HepG2 (cell line): Measurements from ENCODE around the gene CAND1. TPM values are rescaled to one million over a fixed set of nuclear protein-coding genes. Genes with fewer than 3 reads are reported as not detected.

Experiments used
- ATAC-seq: fragments of 200-7000 bp; cut with Tn5 transposase; 3 replicates; pipeline ENCODE4 v1.9.1; 2020; ENCODE audit warnings: mild to moderate bottlenecking, moderate library complexity
- BruUV-seq: library from RNA; stranded (reverse); fragments of 400-500 nt; replicated peaks from 2 replicates; lab custom pipeline; 2021; lab: Mats Ljungman, UMichigan
- CTCF ChIA-PET: fragments of 300-600 bp; formaldehyde crosslinking; extraction: SDS; loops from one replicate; lab custom pipeline; 2021; ENCODE audit warnings: low total read pairs, inconsistent platforms, low intra/inter-chr PET ratio; lab: Yijun Ruan, JAX
- POLR2A ChIA-PET: fragments of 350-600 bp; sonication (Branson Sonifier 250); formaldehyde crosslinking; loops from one replicate; lab custom pipeline; 2020; ENCODE audit warnings: antibody characterized with exemption, inconsistent platforms; lab: Yijun Ruan, JAX
- DNase-seq: peaks from one replicate; pipeline ENCODE4 v3.0.0-alpha.2; 2015; ENCODE audit warnings: low spot score
- FAIRE-seq: peaks from 3 replicates; lab custom pipeline; 2011; peaks lifted over from hg19 to GRCh38; lab: Jason Lieb, UNC
- H2AFZ ChIP-seq: one replicate; pipeline ENCODE4 v1.6.1; 2011; ENCODE audit warnings: low read length, inconsistent platforms
- H3K27ac ChIP-seq: fragments of 300-600 bp; 3 replicates; pipeline ENCODE4 v1.8.0; 2011; ENCODE audit warnings: mixed run types, mild to moderate bottlenecking, mixed read lengths, low read length, inconsistent platforms; ENCODE audit not compliant: insufficient read depth; ENCODE audit errors: extremely low read length
- H3K27me3 ChIP-seq, 2 experiments: fragments of 200-600 bp in 1 of 2; 2 replicates in 1 of 2; 3 replicates in 1 of 2; pipeline versions ENCODE4 v1.6.0 to v1.8.0; 2011; ENCODE audit warnings: low read length in 2 of 2, mild to moderate bottlenecking in 2 of 2, moderate library complexity in 2 of 2, inconsistent platforms in 1 of 2; ENCODE audit not compliant: insufficient read depth in 2 of 2, control insufficient read depth in 1 of 2
- H3K36me3 ChIP-seq, 2 experiments: fragments of 200-600 bp in 1 of 2; replicated peaks in 1 of 2; 2 replicates in 1 of 2; 3 replicates in 1 of 2; pipeline versions ENCODE4 v1.5.1 to v1.8.0; 2011; ENCODE audit warnings: low read length in 2 of 2, inconsistent platforms in 1 of 2; ENCODE audit not compliant: insufficient read depth in 2 of 2, control insufficient read depth in 1 of 2
- H3K4me1 ChIP-seq: 2 replicates; pipeline ENCODE4 v1.5.1; 2012; ENCODE audit warnings: low read length, inconsistent platforms; ENCODE audit not compliant: insufficient read depth
- H3K4me2 ChIP-seq: 2 replicates; pipeline ENCODE4 v1.6.0; 2011; ENCODE audit warnings: low read depth, low read length, inconsistent platforms
- H3K4me3 ChIP-seq, 3 experiments: fragments of 200-600 bp in 1 of 3; sonication (generic), shearing (Covaris generic) in 1 of 3; replicated peaks in 1 of 3; 2 replicates each; pipeline ENCODE4 v1.5.1; 2011 to 2016; ENCODE audit warnings: low read length in 3 of 3, inconsistent platforms in 2 of 3, low read depth in 2 of 3, mild to moderate bottlenecking in 2 of 3, control low read depth in 1 of 3, mixed read lengths in 1 of 3; ENCODE audit not compliant: insufficient read depth in 1 of 3
- H3K79me2 ChIP-seq: one replicate; pipeline ENCODE4 v1.6.1; 2011; ENCODE audit warnings: low read length, inconsistent platforms; ENCODE audit not compliant: insufficient read depth
- H3K9ac ChIP-seq: 2 replicates; pipeline ENCODE4 v1.6.0; 2011; ENCODE audit warnings: mild to moderate bottlenecking, low read depth, low read length, inconsistent platforms; ENCODE audit not compliant: insufficient read depth
- H3K9me3 ChIP-seq: 2 replicates; pipeline ENCODE4 v1.5.1; 2012; ENCODE audit warnings: mild to moderate bottlenecking, low read length
- H4K20me1 ChIP-seq: 2 replicates; pipeline ENCODE4 v1.6.0; 2011; ENCODE audit warnings: inconsistent platforms, mild to moderate bottlenecking, low read length, moderate library complexity; ENCODE audit not compliant: insufficient read depth
- AKAP8 ChIP-seq: sonication (generic); formaldehyde crosslinking; IDR thresholded peaks from 2 replicates; pipeline ENCODE4 v1.5.1; 2020; ENCODE audit warnings: mild to moderate bottlenecking, missing genetic modification reagents
- CREM ChIP-seq, 2 experiments: sonication (generic) in 1 of 2; formaldehyde crosslinking in 1 of 2; IDR thresholded peaks; 2 replicates each; pipeline versions ENCODE4 v1.4.0 to v1.6.1; 2016 to 2020; ENCODE audit warnings: antibody characterized with exemption in 1 of 2, mild to moderate bottlenecking in 1 of 2, missing genetic modification reagents in 1 of 2
- EEA1 ChIP-seq: sonication (generic); formaldehyde crosslinking; IDR thresholded peaks from 2 replicates; pipeline ENCODE4 v1.5.1; 2020; ENCODE audit warnings: mild to moderate bottlenecking, missing genetic modification reagents, borderline replicate concordance
- HNRNPUL1 ChIP-seq: fragments of 200-400 bp; formaldehyde crosslinking; IDR thresholded peaks from 2 replicates; pipeline ENCODE4 v1.6.1; 2017; ENCODE audit warnings: low read depth, mild to moderate bottlenecking, low read length, moderate library complexity
- MBNL3 ChIP-seq: fragments of 250-450 bp; sonication (Bioruptor Pico); conservative IDR thresholded peaks from 2 replicates; pipeline ENCODE4 v1.8.0; 2022; ENCODE audit warnings: mild to moderate bottlenecking, inconsistent platforms
- MTA3 ChIP-seq: sonication (generic); formaldehyde crosslinking; IDR thresholded peaks from 2 replicates; pipeline ENCODE4 v1.4.0; 2020; ENCODE audit warnings: missing genetic modification reagents
- ZKSCAN8 ChIP-seq: IDR thresholded peaks from 2 replicates; pipeline ENCODE4 v1.6.1; 2016; ENCODE audit warnings: borderline replicate concordance, missing genetic modification reagents, missing compliant biosample characterization
- ZNF451 ChIP-seq: sonication (generic); formaldehyde crosslinking; IDR thresholded peaks from 2 replicates; pipeline ENCODE4 v1.5.0; 2020; ENCODE audit warnings: mild to moderate bottlenecking, missing genetic modification reagents
- WGBS: methylation state at CpG from one replicate; pipeline ENCODE4 v1.1.6; 2017; ENCODE audit warnings: low lambda C conversion rate; 5-methylcytosine and 5-hydroxymethylcytosine counted together
- in situ Hi-C: cut with HindIII; loops from 2 replicates; pipeline ENCODE4 v1.10.0; 2017; ENCODE audit warnings: low pct_unique_long_range_greater_than_20kb; ENCODE audit not compliant: extremely low pct_ligation_motif_present
- intact Hi-C: fragments of 100-400 bp; cut with micrococcal nuclease; formaldehyde crosslinking; loops from one replicate; pipeline ENCODE4 v1.10.0; 2022; ENCODE audit not compliant: unreplicated experiment
- polyA plus RNA-seq, 8 experiments: library from polyadenylated mRNA; depleted of rRNA in 3 of 8; stranded (reverse) in 7 of 8; unstranded in 1 of 8; fragments of >200 nt; fragmentation: Illumina TruSeq in 4 of 8; extraction: Trizol in 4 of 8; gene quantifications; 2 replicates each; pipeline versions ENCODE4 v1.2.1 to v1.2.3, GENCODE V29; 2011 to 2016; ENCODE audit warnings: low read depth in 4 of 8, missing spikeins in 1 of 8, mixed read lengths in 1 of 8; ENCODE audit not compliant: insufficient read depth in 1 of 8
- total RNA-seq, 5 experiments: library from RNA; depleted of rRNA; stranded (reverse); fragments of >200 nt; fragmentation: Illumina TruSeq; extraction: Trizol; gene quantifications; 2 replicates each; pipeline ENCODE4 v1.2.3, GENCODE V29; 2016; ENCODE audit warnings: low read depth in 1 of 5
- TF ChIP-seq, protein P1 (sequence below): IDR thresholded peaks from 2 replicates; pipeline ENCODE4 v1.6.1; 2016; ENCODE audit warnings: low read depth, control low read depth
- TF ChIP-seq, protein P2 (sequence below): sonication (generic); formaldehyde crosslinking; conservative IDR thresholded peaks from 2 replicates; pipeline ENCODE4 v1.4.0; 2020; ENCODE audit warnings: missing genetic modification reagents

CAND1 gene
- total and polyA plus RNA-seq, 2 of the 13 experiments (the other 11 are each of a cell fraction or from before 2014, with no cell fraction given) = 56.2 to 138 TPM

DNA sequence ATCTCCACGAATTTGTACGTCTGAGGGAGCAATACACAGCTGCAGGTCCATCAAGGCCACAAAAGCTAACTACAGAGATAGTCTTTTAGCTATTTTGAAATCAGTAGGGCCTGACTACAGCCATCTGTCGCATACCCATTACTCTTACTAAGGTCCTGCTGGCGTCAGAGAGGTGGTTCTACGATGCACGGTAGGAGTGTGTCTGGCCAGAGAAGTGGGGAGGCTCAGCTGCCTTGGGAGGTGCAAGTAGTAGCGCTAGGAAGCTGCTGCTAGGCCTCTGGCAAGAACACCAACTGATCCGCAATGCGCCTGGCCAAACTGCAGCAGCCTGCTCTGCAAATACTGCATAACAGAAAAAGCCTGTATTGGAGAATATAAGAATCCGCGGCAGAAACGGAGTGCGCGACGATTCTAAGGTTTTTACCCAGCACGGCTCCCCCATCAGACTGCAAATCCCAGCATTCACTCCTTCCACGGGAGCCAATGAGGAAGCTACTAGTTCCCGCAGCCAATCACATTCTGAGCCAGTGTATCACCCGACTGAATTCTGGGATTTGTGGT lies 743 bp upstream of the CAND1 start (continued):
- TF ChIP-seq, protein P1, sequence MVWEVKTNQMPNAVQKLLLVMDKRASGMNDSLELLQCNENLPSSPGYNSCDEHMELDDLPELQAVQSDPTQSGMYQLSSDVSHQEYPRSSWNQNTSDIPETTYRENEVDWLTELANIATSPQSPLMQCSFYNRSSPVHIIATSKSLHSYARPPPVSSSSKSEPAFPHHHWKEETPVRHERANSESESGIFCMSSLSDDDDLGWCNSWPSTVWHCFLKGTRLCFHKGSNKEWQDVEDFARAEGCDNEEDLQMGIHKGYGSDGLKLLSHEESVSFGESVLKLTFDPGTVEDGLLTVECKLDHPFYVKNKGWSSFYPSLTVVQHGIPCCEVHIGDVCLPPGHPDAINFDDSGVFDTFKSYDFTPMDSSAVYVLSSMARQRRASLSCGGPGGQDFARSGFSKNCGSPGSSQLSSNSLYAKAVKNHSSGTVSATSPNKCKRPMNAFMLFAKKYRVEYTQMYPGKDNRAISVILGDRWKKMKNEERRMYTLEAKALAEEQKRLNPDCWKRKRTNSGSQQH (CRISPR knock-in tag) = peak; percentile 42; the same call in 1 of the 2 replicates
- 0 out of 2 replicates have a peak, but pooled peaks have one; percentile 15 for TF ChIP-seq ZNF451
- TF ChIP-seq EEA1 (CRISPR knock-in tag) = no peak
- TF ChIP-seq HNRNPUL1 = no peak
- TF ChIP-seq MTA3 (CRISPR knock-in tag) = no peak

DNA sequence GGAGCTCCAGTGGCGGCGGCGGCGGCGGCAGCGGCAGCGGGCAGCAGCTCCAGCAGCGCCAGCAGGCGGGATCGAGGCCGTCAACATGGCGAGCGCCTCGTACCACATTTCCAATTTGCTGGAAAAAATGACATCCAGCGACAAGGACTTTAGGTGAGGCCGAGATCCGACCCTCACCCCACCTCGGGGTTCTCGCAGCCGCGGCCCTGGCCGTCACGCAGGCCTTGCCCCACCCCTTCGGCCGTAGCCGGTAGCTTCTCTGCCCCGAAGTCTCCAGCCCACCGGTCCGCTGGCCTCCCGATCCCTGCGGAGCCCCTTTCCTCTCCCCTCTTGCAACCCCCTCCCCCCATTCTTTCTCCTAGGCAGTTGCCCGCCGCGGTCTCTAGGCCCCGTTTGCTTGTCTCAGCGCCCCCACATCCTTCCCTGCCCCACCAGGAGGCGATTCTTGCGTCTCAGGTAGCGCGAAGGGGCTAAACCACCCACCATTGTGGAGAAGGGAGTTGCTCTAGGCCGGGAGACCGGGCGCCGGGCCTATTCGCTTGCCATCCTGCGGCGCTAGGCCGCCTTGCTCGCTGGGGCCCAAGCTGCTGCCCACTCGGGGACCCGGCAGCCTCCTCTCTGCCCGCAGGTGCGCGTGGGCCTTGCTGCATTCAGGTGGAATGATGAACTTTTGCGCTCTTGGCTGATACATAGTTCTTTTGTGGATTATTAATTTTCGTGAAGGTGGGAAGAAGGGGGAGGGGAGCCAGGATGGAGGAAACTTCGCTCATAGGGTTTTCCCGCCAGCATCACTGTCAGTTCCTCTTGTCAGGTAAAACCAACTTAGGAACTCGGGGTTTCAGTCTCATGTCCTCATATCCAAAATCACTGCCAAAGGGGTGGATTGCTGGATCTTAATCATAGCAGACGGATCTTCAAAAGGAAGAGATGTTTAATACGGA lies 745 bp downstream of the CAND1 start:
- DNase-seq (peak; percentile 15), ATAC-seq (peak; percentile 20), FAIRE-seq (no peak)
- CTCF ChIA-PET = no interaction called here
- BruUV-seq = no TSS peak
- POLR2A ChIA-PET = interaction anchor here (0.6 to 2.2 kb wide), 17 partner anchors 8 to 1539 kb away, joined by 3 to 11 read pairs (median 5); partner anchors contain the start of genes DYRK2 and RAP1B
- in situ Hi-C loops (no loop called here), intact Hi-C loops (no loop called here)
- Histone ChIP-seq H3K27me3 (no peaks in the 10 kb centered on the region; a peak in 2 of 5 replicates), H3K9me3 (0 out of 2 replicates have a peak, but pooled peaks cover 6% of the 10 kb centered on the region), H3K4me3 (peak overlapping the region; percentile 89 to 96 (median 95)), H3K4me1 (peaks cover 45% of the 10 kb centered on the region), H3K4me2 (peak overlapping the region; percentile 79), H3K9ac (peak overlapping the region; percentile 97), H3K79me2 (peaks cover 54% of the 10 kb centered on the region), H2AFZ (no peak overlapping the region), H3K27ac (peak overlapping the region; percentile 96), H4K20me1 (peaks cover 39% of the 10 kb centered on the region), H3K36me3 (no peaks in the 10 kb centered on the region; a peak in 1 of 5 replicates)
- under 1% methylated on average over 39 of the region's 61 CpGs for WGBS
- peak; percentile 20; the same call in 1 of the 2 replicates for TF ChIP-seq AKAP8 (CRISPR knock-in tag)
- TF ChIP-seq ZKSCAN8 = no peak
- TF ChIP-seq CREM (IDR thresholded peaks at IDR 0.05) = no peak
- TF ChIP-seq CREM (CRISPR knock-in tag; IDR thresholded peaks at IDR 0.05) = no peak
- no peak for TF ChIP-seq MBNL3
- TF ChIP-seq, protein P2, sequence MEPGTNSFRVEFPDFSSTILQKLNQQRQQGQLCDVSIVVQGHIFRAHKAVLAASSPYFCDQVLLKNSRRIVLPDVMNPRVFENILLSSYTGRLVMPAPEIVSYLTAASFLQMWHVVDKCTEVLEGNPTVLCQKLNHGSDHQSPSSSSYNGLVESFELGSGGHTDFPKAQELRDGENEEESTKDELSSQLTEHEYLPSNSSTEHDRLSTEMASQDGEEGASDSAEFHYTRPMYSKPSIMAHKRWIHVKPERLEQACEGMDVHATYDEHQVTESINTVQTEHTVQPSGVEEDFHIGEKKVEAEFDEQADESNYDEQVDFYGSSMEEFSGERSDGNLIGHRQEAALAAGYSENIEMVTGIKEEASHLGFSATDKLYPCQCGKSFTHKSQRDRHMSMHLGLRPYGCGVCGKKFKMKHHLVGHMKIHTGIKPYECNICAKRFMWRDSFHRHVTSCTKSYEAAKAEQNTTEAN = 0 out of 2 replicates have a peak, but pooled peaks have one; percentile 52
